GM12878 (cell line): ENCODE measurements around the gene STX4. TPM values are rescaled to one million over a fixed set of nuclear protein-coding genes. Genes with fewer than 3 reads are reported as not detected.
A peak's percentile ranks its signal among the peaks of the same experiment; 100 is the strongest.

Source experiments
- BRCA1 ChIP-seq: IDR thresholded peaks from 2 replicates; pipeline ENCODE4 v1.6.1; 2011; ENCODE audit warnings: low read depth, low read length, improper control_type of control experiment
- CHD1 ChIP-seq: IDR thresholded peaks from 2 replicates; pipeline ENCODE4 v1.6.1; 2012; ENCODE audit warnings: low read depth, low read length, improper control_type of control experiment
- E4F1 ChIP-seq: fragments of 450-650 bp; IDR thresholded peaks from 2 replicates; pipeline ENCODE4 v1.6.1; 2018; ENCODE audit warnings: borderline replicate concordance, mild to moderate bottlenecking; ENCODE audit not compliant: partially characterized antibody
- FOXK2 ChIP-seq: fragments of 450-650 bp; IDR thresholded peaks from 2 replicates; pipeline ENCODE4 v1.6.1; 2017; ENCODE audit warnings: mild to moderate bottlenecking, moderate library complexity
- GABPA ChIP-seq: IDR thresholded peaks from 2 replicates; pipeline ENCODE4 v1.6.1; 2014; ENCODE audit warnings: antibody characterized with exemption, low read depth, mild to moderate bottlenecking, inconsistent platforms
- IRF3 ChIP-seq: fragments of 450-650 bp; IDR thresholded peaks from 2 replicates; pipeline ENCODE4 v1.6.1; 2014; ENCODE audit warnings: mild to moderate bottlenecking
- IRF4 ChIP-seq: IDR thresholded peaks from 2 replicates; pipeline ENCODE4 v1.6.1; 2011; ENCODE audit warnings: low read depth, low read length
- JUNB ChIP-seq: IDR thresholded peaks from 2 replicates; pipeline ENCODE4 v1.6.1; 2016; ENCODE audit warnings: antibody characterized with exemption, mild to moderate bottlenecking
- MXI1 ChIP-seq: fragments of 150-350 bp; IDR thresholded peaks from 2 replicates; pipeline ENCODE4 v1.6.1; 2011; ENCODE audit warnings: low read depth, mild to moderate bottlenecking, inconsistent platforms, low read length, improper control_type of control experiment
- PML ChIP-seq: IDR thresholded peaks from 2 replicates; pipeline ENCODE4 v1.6.1; 2012; ENCODE audit warnings: low read length, inconsistent platforms
- POLR2AphosphoS2 ChIP-seq: IDR thresholded peaks from 2 replicates; pipeline ENCODE4 v1.6.1; 2011; ENCODE audit warnings: low read depth, mild to moderate bottlenecking, low read length, improper control_type of control experiment, moderate library complexity
- POLR2AphosphoS5 ChIP-seq: IDR thresholded peaks from 2 replicates; pipeline ENCODE4 v1.6.1; 2011; ENCODE audit warnings: mild to moderate bottlenecking, low read length, inconsistent platforms
- RB1 ChIP-seq: fragments of 450-650 bp; formaldehyde crosslinking; IDR thresholded peaks from 2 replicates; pipeline ENCODE4 v1.6.1; 2017; ENCODE audit warnings: mild to moderate bottlenecking, borderline replicate concordance
- RUNX3 ChIP-seq: IDR thresholded peaks from 2 replicates; pipeline ENCODE4 v1.6.1; 2012; ENCODE audit warnings: low read length, inconsistent platforms
- SIN3A ChIP-seq: IDR thresholded peaks from 2 replicates; pipeline ENCODE4 v1.6.1; 2012; ENCODE audit warnings: low read depth, low read length, improper control_type of control experiment
- SPI1 ChIP-seq: IDR thresholded peaks from 2 replicates; pipeline ENCODE4 v1.6.1; 2011; ENCODE audit warnings: low read depth, mild to moderate bottlenecking, low read length, moderate library complexity, borderline replicate concordance; ENCODE audit not compliant: insufficient read depth
- ZBTB11 ChIP-seq: fragments of 450-650 bp; formaldehyde crosslinking; IDR thresholded peaks from 2 replicates; pipeline ENCODE4 v1.5.0; 2022; ENCODE audit warnings: mild to moderate bottlenecking, missing genetic modification characterization
- ZBTB40 ChIP-seq: fragments of 450-650 bp; IDR thresholded peaks from 2 replicates; pipeline ENCODE4 v1.6.1; 2016; ENCODE audit warnings: mild to moderate bottlenecking, moderate library complexity, borderline replicate concordance
- ZNF622 ChIP-seq: fragments of 450-650 bp; IDR thresholded peaks from 2 replicates; pipeline ENCODE4 v1.6.1; 2017; ENCODE audit warnings: mild to moderate bottlenecking, inconsistent platforms
- polyA plus RNA-seq, 11 experiments: library from polyadenylated mRNA; depleted of rRNA in 4 of 11; unstranded in 6 of 11; stranded (reverse) in 5 of 11; fragments of >200 nt; fragmentation: Nextera tagmentation in 4 of 11; fragmentation: Illumina TruSeq in 1 of 11; extraction: Ambion mirVana in 4 of 11; extraction: Trizol in 1 of 11; gene quantifications; 1 replicate in 1 of 11; 2 replicates in 10 of 11; pipeline versions ENCODE4 v1.2.1 to v1.2.3, GENCODE V29; 2011 to 2016; ENCODE audit warnings: inconsistent platforms in 2 of 11, missing spikeins in 2 of 11, low read depth in 1 of 11
- total RNA-seq, 4 experiments: library from RNA; depleted of rRNA in 3 of 4; stranded (reverse); fragments of >200 nt in 3 of 4; fragmentation: Illumina TruSeq in 1 of 4; extraction: Trizol in 1 of 4; gene quantifications; 2 replicates each; pipeline versions ENCODE4 v1.2.1 to v1.2.3, GENCODE V29; 2013 to 2021

Gene STX4
- total and polyA plus RNA-seq, 10 of the 15 experiments (the other 5 are each of a cell fraction or from before 2014, with no cell fraction given): 3.3 to 37.6 (median 22.6) TPM

- TF ChIP-seq BRCA1 (no peak), JUNB (no peak), RB1 (peak; percentile 68; the same call in 1 of the 2 replicates), RUNX3 (peak; percentile 56; the same call in 1 of the 2 replicates), POLR2AphosphoS2 (peak; percentile 94), PML (peak; percentile 98), POLR2AphosphoS5 (peak; percentile 84), MXI1 (peak; percentile 78), E4F1 (peak; percentile 80), SPI1 (peak; percentile 82), ZBTB40 (peak; percentile 99), FOXK2 (peak; percentile 87), IRF4 (0 out of 2 replicates have a peak, but pooled peaks have one; percentile 30), ZBTB11 (CRISPR knock-in tag) (peak; percentile 88), ZNF622 (no peak), SIN3A (peak; percentile 71), CHD1 (no peak), GABPA (peak; percentile 100), IRF3 (no peak)
Observed at GRCh38 chr16:31073970-31074813, 40.8 kb downstream of the STX4 start, which contains the start of the genes ZNF646 and ZNF668 (continued).
